ENCODE measurements around the gene PRDM2. TPM values are rescaled to one million over a fixed set of nuclear protein-coding genes. Genes with fewer than 3 reads are reported as not detected.

The PRDM2 gene
- total RNA-seq, 1 experiment from 2014 or later: 64.2 TPM

- Histone ChIP-seq H3K4me1 (ENCODE audit: insufficient read depth, low read length, poor library complexity, severe bottlenecking) (peaks cover 29% of the 10 kb centered on the region), H3K9me3 (ENCODE audit: low read depth, low read length, poor library complexity, severe bottlenecking) (no peaks in the 10 kb centered on the region), H3K27me3 (replicated peaks; ENCODE audit: insufficient read depth, low read depth, low read length, poor library complexity) (no peaks in the 10 kb centered on the region), H3K4me3 (ENCODE audit: low read depth, low read length, poor library complexity, severe bottlenecking) (no peak overlapping the region), H3K36me3 (ENCODE audit: insufficient read depth, low read length, poor library complexity, severe bottlenecking) (no peaks in the 10 kb centered on the region), H3K27ac (ENCODE audit: low read depth, low read length, poor library complexity, severe bottlenecking) (no peak overlapping the region)
- intact Hi-C loops (cut with micrococcal nuclease; ENCODE audit: unreplicated experiment): no loop called here
- DNase-seq (ENCODE audit: low spot score): no peak
- TF ChIP-seq EZH2 (IDR thresholded peaks at IDR 0.05; ENCODE audit: borderline replicate concordance, low read depth, low read length, poor library complexity, severe bottlenecking): no peak
- TF ChIP-seq, protein P1, sequence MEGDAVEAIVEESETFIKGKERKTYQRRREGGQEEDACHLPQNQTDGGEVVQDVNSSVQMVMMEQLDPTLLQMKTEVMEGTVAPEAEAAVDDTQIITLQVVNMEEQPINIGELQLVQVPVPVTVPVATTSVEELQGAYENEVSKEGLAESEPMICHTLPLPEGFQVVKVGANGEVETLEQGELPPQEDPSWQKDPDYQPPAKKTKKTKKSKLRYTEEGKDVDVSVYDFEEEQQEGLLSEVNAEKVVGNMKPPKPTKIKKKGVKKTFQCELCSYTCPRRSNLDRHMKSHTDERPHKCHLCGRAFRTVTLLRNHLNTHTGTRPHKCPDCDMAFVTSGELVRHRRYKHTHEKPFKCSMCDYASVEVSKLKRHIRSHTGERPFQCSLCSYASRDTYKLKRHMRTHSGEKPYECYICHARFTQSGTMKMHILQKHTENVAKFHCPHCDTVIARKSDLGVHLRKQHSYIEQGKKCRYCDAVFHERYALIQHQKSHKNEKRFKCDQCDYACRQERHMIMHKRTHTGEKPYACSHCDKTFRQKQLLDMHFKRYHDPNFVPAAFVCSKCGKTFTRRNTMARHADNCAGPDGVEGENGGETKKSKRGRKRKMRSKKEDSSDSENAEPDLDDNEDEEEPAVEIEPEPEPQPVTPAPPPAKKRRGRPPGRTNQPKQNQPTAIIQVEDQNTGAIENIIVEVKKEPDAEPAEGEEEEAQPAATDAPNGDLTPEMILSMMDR (conservative IDR thresholded peaks at IDR 0.05; ENCODE audit: low read depth, low read length): no peak
- no TSS peak for BruUV-seq (replicated peaks)
- ChIA-PET POLR2A (ENCODE audit: low non-redundant PET) (no interaction called here), CTCF (no interaction called here)
Observed at GRCh38 chr1:13799502-13800283, 99.7 kb downstream of the PRDM2 start.

DNA sequence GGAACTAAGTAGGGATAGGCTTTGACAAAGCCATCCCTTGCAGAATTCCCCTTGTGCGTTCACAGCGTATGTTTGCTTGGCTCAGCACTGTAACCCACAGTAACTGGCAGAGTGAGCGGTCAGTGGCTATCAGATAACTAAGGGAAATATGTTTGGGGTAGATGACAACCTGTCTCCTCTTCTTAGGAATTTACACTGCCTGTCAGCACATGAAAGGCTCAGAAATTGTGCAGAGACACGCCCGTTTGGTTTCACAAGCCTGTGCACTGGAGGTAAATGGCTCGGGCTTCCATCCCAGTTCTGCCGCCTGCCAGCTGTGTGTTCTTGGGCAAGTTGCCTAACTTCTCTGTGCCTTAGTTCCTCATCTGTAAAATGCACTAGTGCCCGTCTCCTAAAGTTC, 101.2 kb downstream of the PRDM2 start:
- Histone ChIP-seq H3K27ac (ENCODE audit: low read depth, low read length, poor library complexity, severe bottlenecking) (no peak overlapping the region), H3K36me3 (ENCODE audit: insufficient read depth, low read length, poor library complexity, severe bottlenecking) (no peaks in the 10 kb centered on the region), H3K4me3 (ENCODE audit: low read depth, low read length, poor library complexity, severe bottlenecking) (no peak overlapping the region), H3K27me3 (replicated peaks; ENCODE audit: insufficient read depth, low read depth, low read length, poor library complexity) (no peaks in the 10 kb centered on the region), H3K4me1 (ENCODE audit: insufficient read depth, low read length, poor library complexity, severe bottlenecking) (peaks cover 29% of the 10 kb centered on the region), H3K9me3 (ENCODE audit: low read depth, low read length, poor library complexity, severe bottlenecking) (no peaks in the 10 kb centered on the region)
- ChIA-PET CTCF (no interaction called here), POLR2A (ENCODE audit: low non-redundant PET) (no interaction called here)
- intact Hi-C loops (cut with micrococcal nuclease; ENCODE audit: unreplicated experiment): no loop called here
- BruUV-seq (replicated peaks): no TSS peak
- TF ChIP-seq EZH2 (IDR thresholded peaks at IDR 0.05; ENCODE audit: borderline replicate concordance, low read depth, low read length, poor library complexity, severe bottlenecking): no peak
- TF ChIP-seq, protein P1 (conservative IDR thresholded peaks at IDR 0.05; ENCODE audit: low read depth, low read length): no peak
- no peak for DNase-seq (ENCODE audit: low spot score)

DNA sequence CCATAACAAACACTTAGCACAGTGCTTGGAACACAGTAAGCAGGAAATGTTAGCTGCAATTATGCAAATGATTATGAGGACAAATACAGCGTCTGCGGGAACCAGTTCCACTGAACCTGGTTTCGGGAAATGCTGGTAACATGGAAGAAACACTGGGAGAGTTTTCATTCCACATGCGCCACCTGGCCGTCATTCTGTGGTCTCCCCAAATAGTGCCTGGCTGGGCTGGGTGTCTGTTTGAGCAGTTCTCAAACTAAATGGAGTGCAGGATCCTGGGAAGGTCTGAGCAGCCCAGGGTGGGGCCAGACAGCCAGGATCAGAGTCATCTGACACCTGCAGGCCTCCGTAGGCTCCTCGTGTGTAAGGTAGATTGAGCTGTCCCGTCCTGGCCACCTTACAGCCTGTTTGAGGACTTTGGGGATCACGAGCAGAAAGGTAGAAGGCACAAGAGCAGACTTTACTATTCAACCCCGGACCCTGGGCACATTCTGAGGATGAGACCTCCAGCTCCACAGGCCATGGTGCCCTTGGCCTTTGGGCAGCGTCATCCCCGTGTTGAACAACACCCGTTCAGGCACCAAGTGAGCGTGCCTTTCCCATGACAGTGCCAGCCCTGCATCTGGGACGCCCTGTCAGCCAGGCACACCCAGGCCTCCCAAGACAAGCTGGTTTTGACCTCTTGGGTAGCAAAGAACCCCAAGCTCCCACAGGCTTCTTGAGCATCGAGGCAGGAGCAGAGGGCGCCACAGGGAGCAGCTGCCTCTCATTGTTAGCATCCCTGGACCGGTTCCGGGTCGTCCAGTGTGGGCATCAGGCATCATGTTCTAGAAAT, 101.9 kb downstream of the PRDM2 start:
- no TSS peak for BruUV-seq (replicated peaks)
- CTCF ChIA-PET: no interaction called here
- peak; percentile 18 for DNase-seq (ENCODE audit: low spot score)
- TF ChIP-seq, protein P1 (conservative IDR thresholded peaks at IDR 0.05; ENCODE audit: low read depth, low read length): 0 out of 2 replicates have a peak, but pooled peaks have one; percentile 24
- TF ChIP-seq EZH2 (IDR thresholded peaks at IDR 0.05; ENCODE audit: borderline replicate concordance, low read depth, low read length, poor library complexity, severe bottlenecking): no peak
- no peaks in the 10 kb centered on the region for H3K9me3 ChIP-seq (ENCODE audit: low read depth, low read length, poor library complexity, severe bottlenecking)
- intact Hi-C loops (cut with micrococcal nuclease; ENCODE audit: unreplicated experiment): no loop called here
- H3K36me3 ChIP-seq (ENCODE audit: insufficient read depth, low read length, poor library complexity, severe bottlenecking): no peaks in the 10 kb centered on the region
- peaks cover 26% of the 10 kb centered on the region for H3K4me1 ChIP-seq (ENCODE audit: insufficient read depth, low read length, poor library complexity, severe bottlenecking)
- H3K27me3 ChIP-seq (replicated peaks; ENCODE audit: insufficient read depth, low read depth, low read length, poor library complexity): no peaks in the 10 kb centered on the region
- H3K4me3 ChIP-seq (ENCODE audit: low read depth, low read length, poor library complexity, severe bottlenecking): no peak overlapping the region
- POLR2A ChIA-PET (ENCODE audit: low non-redundant PET): no interaction called here
- no peak overlapping the region for H3K27ac ChIP-seq (ENCODE audit: low read depth, low read length, poor library complexity, severe bottlenecking)
